H9 (cell line): ENCODE data around the gene FUT4. TPM values are rescaled to one million over a fixed set of nuclear protein-coding genes. Genes with fewer than 3 reads are reported as not detected.

Experiments
- DNase-seq: peaks from one replicate; pipeline ENCODE4 v3.0.0-alpha.2; 2017
- H2AFZ ChIP-seq: one replicate; pipeline ENCODE4 v1.6.1; 2013; ENCODE audit warnings: mild to moderate bottlenecking, low read length, control low read depth, moderate library complexity
- H2AK5ac ChIP-seq: 2 replicates; pipeline ENCODE4 v1.6.1; 2013; ENCODE audit warnings: low read length, control low read depth, mixed read lengths; ENCODE audit not compliant: insufficient read length
- H2BK120ac ChIP-seq: one replicate; pipeline ENCODE4 v1.6.1; 2013; ENCODE audit warnings: low read depth, mild to moderate bottlenecking, low read length, control low read depth, inconsistent platforms; ENCODE audit not compliant: poor library complexity, severe bottlenecking
- H2BK12ac ChIP-seq: 2 replicates; pipeline ENCODE4 v1.6.1; 2013; ENCODE audit warnings: low read length, control low read depth, mixed read lengths, low read depth; ENCODE audit not compliant: insufficient read length
- H2BK15ac ChIP-seq: 2 replicates; pipeline ENCODE4 v1.6.1; 2013; ENCODE audit warnings: low read depth, low read length, control low read depth
- H2BK20ac ChIP-seq: one replicate; pipeline ENCODE4 v1.6.1; 2013; ENCODE audit warnings: low read depth, mild to moderate bottlenecking, low read length, control low read depth, inconsistent platforms; ENCODE audit not compliant: poor library complexity, severe bottlenecking
- H2BK5ac ChIP-seq: 2 replicates; pipeline ENCODE4 v1.6.1; 2013; ENCODE audit warnings: low read length, control low read depth, mixed read lengths; ENCODE audit not compliant: insufficient read length
- H3K14ac ChIP-seq: 2 replicates; pipeline ENCODE4 v1.6.1; 2013; ENCODE audit warnings: low read length, control low read depth; ENCODE audit not compliant: insufficient read depth
- H3K18ac ChIP-seq: 2 replicates; pipeline ENCODE4 v1.6.1; 2013; ENCODE audit warnings: low read depth, mild to moderate bottlenecking, mixed read lengths, low read length, control low read depth; ENCODE audit not compliant: insufficient read length
- H3K23ac ChIP-seq: 2 replicates; pipeline ENCODE4 v1.6.1; 2013; ENCODE audit warnings: low read length, control low read depth, mixed read lengths, low read depth; ENCODE audit not compliant: insufficient read length
- H3K23me2 ChIP-seq: 2 replicates; pipeline ENCODE4 v1.6.1; 2013; ENCODE audit warnings: low read depth, mild to moderate bottlenecking, mixed read lengths, low read length, control low read depth; ENCODE audit not compliant: insufficient read length, poor library complexity, severe bottlenecking
- H3K27ac ChIP-seq: 2 replicates; pipeline ENCODE4 v1.5.1; 2013; ENCODE audit warnings: low read length, control low read depth, mixed read lengths, low read depth; ENCODE audit not compliant: insufficient read length
- H3K27me3 ChIP-seq: 2 replicates; pipeline ENCODE4 v1.6.1; 2013; ENCODE audit warnings: low read length, control low read depth, inconsistent platforms; ENCODE audit not compliant: insufficient read depth
- H3K4ac ChIP-seq: 2 replicates; pipeline ENCODE4 v1.6.1; 2013; ENCODE audit warnings: low read depth, mild to moderate bottlenecking, control low read depth, inconsistent platforms, low read length, moderate library complexity
- H3K4me1 ChIP-seq: 2 replicates; pipeline ENCODE4 v1.6.1; 2013; ENCODE audit warnings: low read length, control low read depth, inconsistent platforms; ENCODE audit not compliant: insufficient read depth
- H3K4me2 ChIP-seq: 2 replicates; pipeline ENCODE4 v1.6.1; 2013; ENCODE audit warnings: low read length, control low read depth, mixed read lengths; ENCODE audit not compliant: insufficient read length, insufficient read depth
- H3K56ac ChIP-seq: 2 replicates; pipeline ENCODE4 v1.6.1; 2013; ENCODE audit warnings: low read depth, mild to moderate bottlenecking, mixed read lengths, low read length, control low read depth; ENCODE audit not compliant: insufficient read length
- H3K79me1 ChIP-seq: 2 replicates; pipeline ENCODE4 v1.6.1; 2013; ENCODE audit warnings: low read depth, mild to moderate bottlenecking, moderate library complexity, low read length, control low read depth, inconsistent platforms; ENCODE audit not compliant: insufficient read depth, poor library complexity, severe bottlenecking
- H3K79me2 ChIP-seq: 2 replicates; pipeline ENCODE4 v1.6.1; 2013; ENCODE audit warnings: low read length, control low read depth, inconsistent platforms; ENCODE audit not compliant: insufficient read depth
- H3K9ac ChIP-seq: 2 replicates; pipeline ENCODE4 v1.6.1; 2013; ENCODE audit warnings: low read length, control low read depth, mixed read lengths; ENCODE audit not compliant: insufficient read length; ENCODE audit errors: extremely low read depth
- H3K9me3 ChIP-seq: one replicate; pipeline ENCODE4 v1.6.1; 2013; ENCODE audit warnings: low read depth, low read length, inconsistent platforms; ENCODE audit not compliant: control insufficient read depth
- H3T11ph ChIP-seq: one replicate; pipeline ENCODE4 v1.6.1; 2013; ENCODE audit warnings: mild to moderate bottlenecking, low read length, control low read depth, inconsistent platforms
- H4K20me1 ChIP-seq: one replicate; pipeline ENCODE4 v1.6.1; 2013; ENCODE audit not compliant: control insufficient read depth, insufficient read length, insufficient read depth
- H4K5ac ChIP-seq: 2 replicates; pipeline ENCODE4 v1.6.1; 2013; ENCODE audit warnings: low read depth, mild to moderate bottlenecking, mixed read lengths, low read length, control low read depth; ENCODE audit not compliant: insufficient read length
- H4K8ac ChIP-seq: replicated peaks from 2 replicates; pipeline ENCODE4 v1.6.1; 2013; ENCODE audit warnings: low read length, control low read depth, mixed read lengths, low read depth; ENCODE audit not compliant: insufficient read length
- H4K91ac ChIP-seq: 2 replicates; pipeline ENCODE4 v1.6.1; 2013; ENCODE audit warnings: low read depth, mild to moderate bottlenecking, moderate library complexity, mixed read lengths, low read length, control low read depth; ENCODE audit not compliant: insufficient read length
- H3K27ac Mint-ChIP-seq, 3 experiments: 2 replicates in 2 of 3; 3 replicates in 1 of 3; pipeline ENCODE4 v1.8.0; 2020 to 2021; ENCODE audit warnings: mixed read lengths in 3 of 3, mild to moderate bottlenecking in 1 of 3, moderate library complexity in 1 of 3
- H3K27me3 Mint-ChIP-seq: 2 replicates; pipeline ENCODE4 v1.8.0; 2021; ENCODE audit warnings: low read depth, mild to moderate bottlenecking, moderate library complexity, mixed read lengths
- H3K36me3 Mint-ChIP-seq, 3 experiments: 2 replicates in 2 of 3; 3 replicates in 1 of 3; pipeline ENCODE4 v1.8.0; 2020 to 2021; ENCODE audit warnings: low read depth in 3 of 3, mixed read lengths in 3 of 3; ENCODE audit not compliant: insufficient read depth in 1 of 3
- H3K4me1 Mint-ChIP-seq, 2 experiments: 2 replicates each; pipeline ENCODE4 v1.8.0; 2020; ENCODE audit warnings: mixed read lengths in 2 of 2
- H3K4me3 Mint-ChIP-seq, 2 experiments: 2 replicates in 1 of 2; 3 replicates in 1 of 2; pipeline ENCODE4 v1.8.0; 2020 to 2021; ENCODE audit warnings: mild to moderate bottlenecking in 2 of 2, mixed read lengths in 2 of 2, moderate library complexity in 1 of 2
- H3K9me3 Mint-ChIP-seq, 2 experiments: 2 replicates in 1 of 2; 3 replicates in 1 of 2; pipeline ENCODE4 v1.8.0; 2020; ENCODE audit warnings: mild to moderate bottlenecking in 2 of 2, mixed read lengths in 2 of 2, moderate library complexity in 1 of 2
- CTCF ChIP-seq: fragments of 200-600 bp; sonication (generic); conservative IDR thresholded peaks from 3 replicates; pipeline ENCODE4 v1.8.0; 2021; ENCODE audit warnings: antibody characterized with exemption, mild to moderate bottlenecking
- WGBS: extraction: QIAGEN DNeasy Blood & Tissue Kit; methylation state at CpG from one replicate; pipeline ENCODE4 v1.1.7; 2013; ENCODE audit warnings: missing lambda C conversion rate, low lambda C conversion rate, mixed read lengths; ENCODE audit not compliant: insufficient read length; ENCODE audit errors: extremely low coverage; 5-methylcytosine and 5-hydroxymethylcytosine counted together
- total RNA-seq: library from RNA; stranded (reverse); gene quantifications from 2 replicates; pipeline ENCODE4 v1.2.1, GENCODE V29; 2021

The FUT4 gene
- total RNA-seq, 1 experiment from 2014 or later: 5.3 TPM

DNA sequence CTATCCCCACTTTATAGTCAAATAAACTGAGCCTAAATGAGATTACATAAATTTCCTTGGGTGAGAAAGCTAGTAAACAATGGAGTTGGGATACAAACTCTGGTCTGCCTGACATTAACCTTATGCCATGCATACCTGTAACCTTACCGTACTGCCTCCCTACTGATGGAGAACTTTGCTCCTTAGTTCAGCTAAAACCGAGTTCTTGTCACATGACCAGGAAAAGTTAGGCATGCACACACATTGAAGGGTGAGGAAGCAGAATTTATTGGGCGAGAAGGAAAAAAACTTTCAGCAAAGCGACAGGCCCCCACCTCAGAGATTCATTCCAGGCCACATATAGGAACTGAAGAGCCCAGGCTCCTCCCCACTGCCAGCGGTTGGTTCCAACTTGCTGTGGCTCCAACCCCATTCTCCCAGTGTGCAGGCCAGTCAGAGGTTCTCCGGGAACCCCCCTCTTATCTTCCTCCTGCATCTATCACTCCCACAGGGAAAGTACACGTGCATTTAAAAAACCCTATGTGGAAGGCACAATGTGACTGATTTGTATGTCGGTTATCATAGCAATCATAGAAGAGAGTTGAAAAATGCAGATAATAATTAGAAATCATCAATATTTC lies 20.2 kb downstream of the FUT4 start:
- Histone ChIP-seq H3T11ph (no peak overlapping the region), H2AFZ (no peak overlapping the region), H3K56ac (no peak overlapping the region), H4K8ac (no peak overlapping the region), H3K9ac (no peak overlapping the region), H2BK5ac (no peak overlapping the region), H2BK20ac (no peak overlapping the region), H3K4me2 (no peak overlapping the region), H4K5ac (no peak overlapping the region), H2BK12ac (no peak overlapping the region), H2AK5ac (no peak overlapping the region), H3K27ac (no peak overlapping the region), H3K79me2 (no peaks in the 10 kb centered on the region), H3K27me3 (no peaks in the 10 kb centered on the region), H4K91ac (no peak overlapping the region), H3K4me1 (no peaks in the 10 kb centered on the region), H3K14ac (no peak overlapping the region), H3K79me1 (no peaks in the 10 kb centered on the region), H2BK15ac (no peak overlapping the region), H3K4ac (no peak overlapping the region), H2BK120ac (no peak overlapping the region), H3K9me3 (no peaks in the 10 kb centered on the region), H3K18ac (no peak overlapping the region), H4K20me1 (no peaks in the 10 kb centered on the region), H3K23ac (no peak overlapping the region), H3K23me2 (no peaks in the 10 kb centered on the region)
- Mint-ChIP-seq H3K27me3 (no peaks in the 10 kb centered on the region), H3K27ac (no peak overlapping the region), H3K9me3 (no peaks in the 10 kb centered on the region), H3K4me1 (peaks cover 6 to 10% of the 10 kb centered on the region in 2 experiments), H3K36me3 (no peaks in the 10 kb centered on the region), H3K4me3 (no peak overlapping the region)
- no peak for DNase-seq
- no peak for TF ChIP-seq CTCF
- WGBS: no CpG with 5 or more reads among the region's 8 CpGs
